Adrenal gland (tissue), 12 donors: ENCODE results near the gene GOLGB1. TPM values are rescaled to one million over a fixed set of nuclear protein-coding genes. Genes with fewer than 3 reads are reported as not detected.

Experiments used
- DNase-seq, 7 donors: peaks; one replicate each; pipeline ENCODE4 v3.0.0-alpha.2; 2019 to 2020
- H3K27ac ChIP-seq, 5 donors: fragments of 200-600 bp; sonication (generic) in 4 of 5; 1 replicate in 3 of 5; 2 replicates in 2 of 5; pipeline versions ENCODE4 v1.5.1 to v1.8.0; 2016 to 2020; ENCODE audit warnings: mild to moderate bottlenecking in 1 of 5
- H3K27me3 ChIP-seq: fragments of 200-600 bp; 2 replicates; pipeline ENCODE4 v1.8.0; 2021
- H3K36me3 ChIP-seq, 2 donors: fragments of 200-600 bp; replicated peaks in 1 of 2; 1 replicate in 1 of 2; 2 replicates in 1 of 2; pipeline versions ENCODE4 v1.5.1 to v1.8.0; 2018 to 2022
- H3K4me1 ChIP-seq, 2 donors: fragments of 200-600 bp; replicated peaks in 1 of 2; 1 replicate in 1 of 2; 2 replicates in 1 of 2; pipeline versions ENCODE4 v1.5.1 to v1.8.0; 2018 to 2021
- H3K4me3 ChIP-seq, 4 donors: fragments of 200-600 bp; sonication (generic) in 3 of 4; one replicate each; pipeline ENCODE4 v1.5.1; 2016 to 2018
- H3K9me3 ChIP-seq, 3 donors: fragments of 200-600 bp; sonication (generic) in 1 of 3; replicated peaks in 1 of 3; 1 replicate in 2 of 3; 2 replicates in 1 of 3; pipeline versions ENCODE4 v1.5.1 to v1.8.0; 2016 to 2021
- CTCF ChIP-seq, 6 experiments: fragments of 450-650 bp in 4 of 6; fragments of 200-600 bp in 2 of 6; sonication (generic) in 1 of 6; IDR thresholded peaks; 1 replicate in 5 of 6; 2 replicates in 1 of 6; pipeline versions ENCODE4 v1.5.1 to v1.8.0; 2016 to 2021; ENCODE audit warnings: antibody characterized with exemption in 6 of 6, mild to moderate bottlenecking in 2 of 6, moderate library complexity in 1 of 6
- POLR2A ChIP-seq, 2 donors: fragments of 450-650 bp; IDR thresholded peaks; one replicate each; pipeline ENCODE4 v1.6.1; 2017; ENCODE audit warnings: antibody characterized with exemption in 2 of 2, mild to moderate bottlenecking in 2 of 2, moderate library complexity in 1 of 2
- WGBS, 4 donors: extraction: QIAGEN DNeasy Blood & Tissue Kit in 2 of 4; methylation state at CpG; one replicate each; pipeline versions ENCODE4 v1.1.5 to v1.1.7; 2013 to 2017; 5-methylcytosine and 5-hydroxymethylcytosine counted together
- intact Hi-C, 2 donors: fragments of 100-400 bp; cut with DNase I; formaldehyde crosslinking; loops; one replicate each; pipeline versions ENCODE4 v1.14.1 to v1.15.0; 2022 to 2023
- polyA plus RNA-seq, 3 donors: library from polyadenylated mRNA; stranded (reverse); fragments of 200-250 nt in 2 of 3; fragments of 350-450 nt in 1 of 3; fragmentation: Illumina TruSeq in 1 of 3; extraction: RNeasy Lipid Tissue Mini Kit (QIAGEN cat#74804) in 1 of 3; gene quantifications; one replicate each; pipeline ENCODE4 v1.2.3, GENCODE V29; 2013 to 2014
- total RNA-seq, 9 donors: library from RNA; depleted of rRNA in 4 of 9; stranded (reverse); fragments of >200 nt in 4 of 9; fragments of 120-200 nt in 1 of 9; fragmentation: NEBNext Ultra II Directional in 1 of 9; extraction: Animal tissue kit (Norgen Biotek cat#: 25700) in 1 of 9; gene quantifications; one replicate each; pipeline versions ENCODE4 v1.1.0 to v1.2.4, GENCODE V29; 2013 to 2023
- donor health status: healthy with polysubstance abuse.
- donor health status: Bipolar disorder and iron deficiency.
- donor health status: DM: yes; HTN: yes; CAD: no.
- donor health status: DM: no; HTN: no; CAD: no.
- donor health status: DM: no; HTN: no; CAD: no.
- donor health status: DM: yes; HTN: yes; CAD: no.

Gene GOLGB1
- total and polyA plus RNA-seq, 12 donors = 31.6 to 118 (median 73.3) TPM

GRCh38 chr3:121739902-121740301 is 9.6 kb downstream of the GOLGB1 start:
- H3K27ac ChIP-seq = peak overlapping the region in 1 of 5 donors; percentile 2
- H3K4me3 ChIP-seq = no peak overlapping the region
- no peaks in the 10 kb centered on the region for H3K36me3 ChIP-seq
- no peak for TF ChIP-seq POLR2A (IDR thresholded peaks at IDR 0.05)
- TF ChIP-seq CTCF (IDR thresholded peaks at IDR 0.05) = no peak
- intact Hi-C loops = no loop called here
- H3K27me3 ChIP-seq = no peaks in the 10 kb centered on the region
- DNase-seq = no peak
- peaks cover 0 to 4% (median 0%) of the 10 kb centered on the region in 3 donors for H3K9me3 ChIP-seq
- H3K4me1 ChIP-seq = peaks cover 0 to 42% of the 10 kb centered on the region in 2 donors

GRCh38 chr3:121737644-121738043 is 11.9 kb downstream of the GOLGB1 start:
- intact Hi-C loops = no loop called here
- TF ChIP-seq CTCF (IDR thresholded peaks at IDR 0.05) (no peak), POLR2A (IDR thresholded peaks at IDR 0.05) (no peak)
- WGBS, 4 donors = 94 to 98% (median 96%) methylated on average over 4 of the region's 4 CpGs

GRCh38 chr3:121736112-121736511 is 13.4 kb downstream of the GOLGB1 start:
- DNase-seq = no peak
- no peak overlapping the region for H3K27ac ChIP-seq
- no peaks in the 10 kb centered on the region for H3K27me3 ChIP-seq
- no peak overlapping the region for H3K4me3 ChIP-seq
- WGBS, 4 donors = 63 to 76% (median 68%) methylated on average over 3 of the region's 3 CpGs
- no peaks in the 10 kb centered on the region for H3K36me3 ChIP-seq
- intact Hi-C loops = no loop called here
- no peak for TF ChIP-seq CTCF (IDR thresholded peaks at IDR 0.05)
- no peak for TF ChIP-seq POLR2A (IDR thresholded peaks at IDR 0.05)
- no peaks in the 10 kb centered on the region for H3K9me3 ChIP-seq
- H3K4me1 ChIP-seq = peaks cover 4 to 37% of the 10 kb centered on the region in 2 donors

More at GRCh38 chr3:121737644-121738043, 11.9 kb downstream of the GOLGB1 start:
- H3K36me3 ChIP-seq = no peaks in the 10 kb centered on the region
- peaks cover 0 to 29% of the 10 kb centered on the region in 2 donors for H3K4me1 ChIP-seq
- no peak overlapping the region for H3K4me3 ChIP-seq
- H3K27ac ChIP-seq = no peak overlapping the region
- DNase-seq = no peak
- H3K27me3 ChIP-seq = no peaks in the 10 kb centered on the region
- peaks cover 0 to 4% (median 0%) of the 10 kb centered on the region in 3 donors for H3K9me3 ChIP-seq

GRCh38 chr3:121735047-121735696 is 14.4 kb downstream of the GOLGB1 start:
- H3K9me3 ChIP-seq = no peaks in the 10 kb centered on the region
- H3K4me3 ChIP-seq = no peak overlapping the region
- TF ChIP-seq CTCF (IDR thresholded peaks at IDR 0.05) (no peak), POLR2A (IDR thresholded peaks at IDR 0.05) (no peak)
- H3K36me3 ChIP-seq = peaks cover 0 to 4% of the 10 kb centered on the region in 2 donors
- intact Hi-C loops = no loop called here
- no peak overlapping the region for H3K27ac ChIP-seq
- no peak for DNase-seq
- H3K27me3 ChIP-seq = no peaks in the 10 kb centered on the region
- peaks cover 6 to 36% of the 10 kb centered on the region in 2 donors for H3K4me1 ChIP-seq
